Astrocyte (in vitro differentiated cells and primary cell): ENCODE data around the gene DQX1. TPM values are rescaled to one million over a fixed set of nuclear protein-coding genes. Genes with fewer than 3 reads are reported as not detected.

Source experiments
- DNase-seq: peaks from one replicate; pipeline ENCODE4 v3.0.0-alpha.2; 2010; ENCODE audit warnings: low read depth
- FAIRE-seq: peaks from 2 replicates; lab custom pipeline; 2011; peaks lifted over from hg19 to GRCh38; lab: Jason Lieb, UNC
- H2AFZ ChIP-seq: 2 replicates; pipeline ENCODE4 v1.6.0; 2012; ENCODE audit warnings: low read depth, low read length, inconsistent platforms
- H3K27ac ChIP-seq: 2 replicates; pipeline ENCODE4 v1.5.1; 2011; ENCODE audit warnings: low read depth, low read length, inconsistent platforms
- H3K27me3 ChIP-seq: 2 replicates; pipeline ENCODE4 v1.6.0; 2011; ENCODE audit warnings: low read length, inconsistent platforms; ENCODE audit not compliant: insufficient read depth
- H3K36me3 ChIP-seq: 2 replicates; pipeline ENCODE4 v1.5.1; 2011; ENCODE audit warnings: low read length, inconsistent platforms; ENCODE audit not compliant: insufficient read depth
- H3K4me1 ChIP-seq: 2 replicates; pipeline ENCODE4 v1.5.1; 2011; ENCODE audit warnings: low read length, inconsistent platforms; ENCODE audit not compliant: insufficient read depth
- H3K4me2 ChIP-seq: 2 replicates; pipeline ENCODE4 v1.6.0; 2012; ENCODE audit warnings: low read length, inconsistent platforms
- H3K4me3 ChIP-seq: 2 replicates; pipeline ENCODE4 v1.5.1; 2011; ENCODE audit warnings: low read depth, mild to moderate bottlenecking, low read length, inconsistent platforms; ENCODE audit not compliant: insufficient read depth
- H3K79me2 ChIP-seq: 2 replicates; pipeline ENCODE4 v1.6.0; 2012; ENCODE audit warnings: mild to moderate bottlenecking, low read length, inconsistent platforms; ENCODE audit not compliant: insufficient read depth
- H3K9ac ChIP-seq: 2 replicates; pipeline ENCODE4 v1.6.0; 2012; ENCODE audit warnings: mild to moderate bottlenecking, low read length, inconsistent platforms
- H3K9me3 ChIP-seq: 2 replicates; pipeline ENCODE4 v1.5.1; 2012; ENCODE audit warnings: low read depth, mild to moderate bottlenecking, low read length, inconsistent platforms; ENCODE audit not compliant: insufficient read depth
- H4K20me1 ChIP-seq: 2 replicates; pipeline ENCODE4 v1.6.0; 2012; ENCODE audit warnings: low read length, inconsistent platforms; ENCODE audit not compliant: insufficient read depth
- H3K27ac Mint-ChIP-seq: one replicate; pipeline ENCODE4 v1.8.0; 2021; ENCODE audit warnings: mild to moderate bottlenecking, mixed read lengths; ENCODE audit not compliant: unreplicated experiment
- H3K27me3 Mint-ChIP-seq: one replicate; pipeline ENCODE4 v1.8.0; 2021; ENCODE audit warnings: low read depth, mixed read lengths; ENCODE audit not compliant: unreplicated experiment
- H3K36me3 Mint-ChIP-seq: one replicate; pipeline ENCODE4 v1.8.0; 2021; ENCODE audit warnings: low read depth, mixed read lengths; ENCODE audit not compliant: unreplicated experiment
- H3K4me1 Mint-ChIP-seq: one replicate; pipeline ENCODE4 v1.8.0; 2021; ENCODE audit warnings: low read depth, mixed read lengths; ENCODE audit not compliant: unreplicated experiment
- H3K4me3 Mint-ChIP-seq: one replicate; pipeline ENCODE4 v1.8.0; 2021; ENCODE audit warnings: mild to moderate bottlenecking, moderate library complexity, mixed read lengths; ENCODE audit not compliant: unreplicated experiment
- H3K9me3 Mint-ChIP-seq: one replicate; pipeline ENCODE4 v1.8.0; 2021; ENCODE audit warnings: mild to moderate bottlenecking, mixed read lengths; ENCODE audit not compliant: unreplicated experiment
- EZH2 ChIP-seq: IDR thresholded peaks from 2 replicates; pipeline ENCODE4 v1.6.1; 2012; ENCODE audit warnings: mild to moderate bottlenecking, low read length, inconsistent platforms; ENCODE audit not compliant: insufficient read depth
- total RNA-seq: library from RNA; stranded (reverse); gene quantifications from 2 replicates; pipeline ENCODE4 v1.2.1, GENCODE V29; 2021
- TF ChIP-seq, protein P1 (sequence below): IDR thresholded peaks from 2 replicates; pipeline ENCODE4 v1.5.1; 2011; ENCODE audit warnings: low read depth, mild to moderate bottlenecking, inconsistent platforms, low read length, moderate library complexity; ENCODE audit not compliant: insufficient read depth

Gene DQX1
- total RNA-seq, 1 donor from 2014 or later = 0.73 TPM

GRCh38 chr2:74502147-74502719 is 23.8 kb downstream of the DQX1 start:
- Mint-ChIP-seq H3K4me3 (peak overlapping the region; percentile 83), H3K27ac (no peak overlapping the region), H3K27me3 (peaks cover 51% of the 10 kb centered on the region), H3K9me3 (no peaks in the 10 kb centered on the region), H3K4me1 (peaks cover 29% of the 10 kb centered on the region), H3K36me3 (peaks cover 12% of the 10 kb centered on the region)
- peak overlapping the region; percentile 83 for H3K9ac ChIP-seq
- H3K4me2 ChIP-seq = peak overlapping the region; percentile 93
- H3K4me3 ChIP-seq = peak overlapping the region; percentile 61
- peaks cover 7% of the 10 kb centered on the region for H4K20me1 ChIP-seq
- peaks cover 24% of the 10 kb centered on the region for H3K79me2 ChIP-seq
- peaks cover 4% of the 10 kb centered on the region for H3K36me3 ChIP-seq
- peak overlapping the region; percentile 86 for H2AFZ ChIP-seq
- DNase-seq (no peak), FAIRE-seq (no peak)
- TF ChIP-seq, protein P1, sequence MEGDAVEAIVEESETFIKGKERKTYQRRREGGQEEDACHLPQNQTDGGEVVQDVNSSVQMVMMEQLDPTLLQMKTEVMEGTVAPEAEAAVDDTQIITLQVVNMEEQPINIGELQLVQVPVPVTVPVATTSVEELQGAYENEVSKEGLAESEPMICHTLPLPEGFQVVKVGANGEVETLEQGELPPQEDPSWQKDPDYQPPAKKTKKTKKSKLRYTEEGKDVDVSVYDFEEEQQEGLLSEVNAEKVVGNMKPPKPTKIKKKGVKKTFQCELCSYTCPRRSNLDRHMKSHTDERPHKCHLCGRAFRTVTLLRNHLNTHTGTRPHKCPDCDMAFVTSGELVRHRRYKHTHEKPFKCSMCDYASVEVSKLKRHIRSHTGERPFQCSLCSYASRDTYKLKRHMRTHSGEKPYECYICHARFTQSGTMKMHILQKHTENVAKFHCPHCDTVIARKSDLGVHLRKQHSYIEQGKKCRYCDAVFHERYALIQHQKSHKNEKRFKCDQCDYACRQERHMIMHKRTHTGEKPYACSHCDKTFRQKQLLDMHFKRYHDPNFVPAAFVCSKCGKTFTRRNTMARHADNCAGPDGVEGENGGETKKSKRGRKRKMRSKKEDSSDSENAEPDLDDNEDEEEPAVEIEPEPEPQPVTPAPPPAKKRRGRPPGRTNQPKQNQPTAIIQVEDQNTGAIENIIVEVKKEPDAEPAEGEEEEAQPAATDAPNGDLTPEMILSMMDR = no peak
- no peak for TF ChIP-seq EZH2
- no peaks in the 10 kb centered on the region for H3K9me3 ChIP-seq
- H3K27me3 ChIP-seq = peaks cover 39% of the 10 kb centered on the region
- no peak overlapping the region for H3K27ac ChIP-seq
- H3K4me1 ChIP-seq = peaks cover 58% of the 10 kb centered on the region

DNA sequence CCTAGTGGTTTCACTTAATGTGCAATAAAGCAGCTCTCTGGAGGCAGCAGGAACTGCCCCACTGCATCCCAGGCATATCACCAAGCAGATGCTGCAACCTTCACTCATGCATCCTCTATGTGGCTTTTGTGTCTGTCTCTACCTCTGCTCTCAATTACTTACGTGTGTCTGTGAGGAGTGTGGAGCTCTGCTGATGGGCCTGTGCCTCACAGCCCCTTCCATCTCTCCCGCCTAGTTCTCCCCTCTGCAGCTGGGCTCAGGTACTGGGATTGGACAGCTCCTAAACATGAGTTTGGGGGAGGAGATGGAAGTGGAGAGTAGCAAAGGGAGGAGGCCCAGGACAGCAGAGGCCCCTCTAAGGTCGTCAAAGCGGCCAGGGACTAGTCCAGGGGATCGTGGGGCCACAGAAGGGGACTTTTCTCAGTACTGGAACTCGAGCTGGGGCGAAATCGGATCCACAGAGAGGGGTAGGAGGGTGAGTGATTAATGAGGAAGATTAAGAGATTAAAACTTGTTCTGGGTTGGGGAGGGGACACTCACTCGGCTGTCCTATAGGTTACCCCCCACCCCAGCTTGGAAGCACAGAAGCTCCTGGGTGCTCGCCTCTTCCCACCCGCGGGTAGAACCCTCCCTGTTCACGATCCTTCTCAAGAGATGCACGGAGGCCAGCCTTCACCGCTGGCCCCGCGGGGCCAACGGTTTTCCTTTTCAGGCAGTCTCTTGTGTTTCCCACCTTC is 24.5 kb downstream of the DQX1 start:
- no peaks in the 10 kb centered on the region for H3K9me3 Mint-ChIP-seq
- peaks cover 57% of the 10 kb centered on the region for H3K27me3 Mint-ChIP-seq

More for the DNA sequence above, 24.5 kb downstream of the DQX1 start:
- H3K4me1 ChIP-seq = peaks cover 52% of the 10 kb centered on the region
- H3K9ac ChIP-seq = no peak overlapping the region
- no peak overlapping the region for H3K4me3 ChIP-seq
- peaks cover 9% of the 10 kb centered on the region for H3K36me3 Mint-ChIP-seq
- H3K9me3 ChIP-seq = no peaks in the 10 kb centered on the region
- no peak overlapping the region for H2AFZ ChIP-seq
- H4K20me1 ChIP-seq = peaks cover 7% of the 10 kb centered on the region
- TF ChIP-seq EZH2 = no peak
- TF ChIP-seq, protein P1 = no peak
- no peak overlapping the region for H3K27ac Mint-ChIP-seq
- peaks cover 25% of the 10 kb centered on the region for H3K4me1 Mint-ChIP-seq
- H3K4me2 ChIP-seq = peak overlapping the region; percentile 93
- H3K27ac ChIP-seq = no peak overlapping the region
- peak overlapping the region; percentile 83 for H3K4me3 Mint-ChIP-seq
- peaks cover 4% of the 10 kb centered on the region for H3K36me3 ChIP-seq
- H3K27me3 ChIP-seq = peaks cover 42% of the 10 kb centered on the region
- no peak for DNase-seq
- FAIRE-seq = no peak
- peaks cover 17% of the 10 kb centered on the region for H3K79me2 ChIP-seq
